NCI-H2081 (cell line): ENCODE data around the gene SP100.
"Not testable (repeated sequence)": the region's sequence is repeated elsewhere in the genome, so short reads cannot be mapped to it uniquely, and the experiment has no call there.

Source experiments
- DNase-seq, 2 experiments: peaks; one replicate each; lab custom pipeline; 2025; lab: John Stamatoyannopoulos, UW

SP100 gene

GRCh38 chr2:230459216-230459615 lies 43.2 kb downstream of the SP100 start:
- no peak for DNase-seq

- no peak for DNase-seq
Measured at GRCh38 chr2:230471074-230471473, 55.1 kb downstream of the SP100 start.

- DNase-seq: no peak
Measured at GRCh38 chr2:230472621-230473018, 56.6 kb downstream of the SP100 start.

GRCh38 chr2:230473378-230473777 lies 57.4 kb downstream of the SP100 start:
- DNase-seq: no peak

GRCh38 chr2:230475143-230475542 lies 59.1 kb downstream of the SP100 start:
- no peak for DNase-seq

- DNase-seq: no peak
Measured at GRCh38 chr2:230485801-230486341, 69.9 kb downstream of the SP100 start.

- DNase-seq: not testable (repeated sequence)
Measured at GRCh38 chr2:230491219-230491618, 75.2 kb downstream of the SP100 start.

GRCh38 chr2:230492107-230492506 lies 76.1 kb downstream of the SP100 start:
- DNase-seq: no peak

GRCh38 chr2:230494980-230495379 lies 79.0 kb downstream of the SP100 start:
- no peak for DNase-seq

- DNase-seq: no peak
Measured at GRCh38 chr2:230496891-230497290, 80.9 kb downstream of the SP100 start.

- peak in 1 of 2 experiments; percentile 29 for DNase-seq
Measured at GRCh38 chr2:230498506-230499107, 82.6 kb downstream of the SP100 start.

GRCh38 chr2:230502593-230502992 lies 86.6 kb downstream of the SP100 start:
- no peak for DNase-seq

- DNase-seq: no peak
Measured at GRCh38 chr2:230503798-230504197, 87.8 kb downstream of the SP100 start.

GRCh38 chr2:230505162-230505561 lies 89.2 kb downstream of the SP100 start:
- DNase-seq: no peak

- DNase-seq: no peak
Measured at GRCh38 chr2:230512955-230513748, 97.2 kb downstream of the SP100 start.

GRCh38 chr2:230520061-230520874 lies 104.3 kb downstream of the SP100 start:
- no peak for DNase-seq

GRCh38 chr2:230520875-230521155 lies 104.8 kb downstream of the SP100 start:
- DNase-seq: no peak

- no peak for DNase-seq
Measured at GRCh38 chr2:230521386-230521785, 105.4 kb downstream of the SP100 start.

GRCh38 chr2:230525682-230526081 lies 109.7 kb downstream of the SP100 start:
- no peak for DNase-seq

GRCh38 chr2:230537531-230537976 lies 121.6 kb downstream of the SP100 start:
- DNase-seq: no peak

- DNase-seq: no peak
Measured at GRCh38 chr2:230540332-230540731, 124.3 kb downstream of the SP100 start.

- no peak for DNase-seq
Measured at GRCh38 chr2:230541934-230542380, 126.0 kb downstream of the SP100 start.

- no peak for DNase-seq
Measured at GRCh38 chr2:230542751-230543150, 126.8 kb downstream of the SP100 start.
